Stimulated activated CD8-positive, alpha-beta memory T cell treated with anti-CD3 and anti-CD28 coated beads, Interleukin-15, amount 100 ng/mL, for 4 hours (primary cell): ENCODE data around the gene ACOX1.

Experiments
- DNase-seq, 2 donors: peaks; one replicate each; pipeline ENCODE4 v3.0.0-alpha.2; 2020; ENCODE audit warnings: low read depth in 2 of 2

Gene ACOX1

GRCh38 chr17:75909051-75909811, 69.7 kb downstream of the ACOX1 start:
- no peak for DNase-seq

GRCh38 chr17:75908201-75908600, 70.8 kb downstream of the ACOX1 start:
- DNase-seq: no peak

GRCh38 chr17:75906143-75906884, 72.7 kb downstream of the ACOX1 start:
- DNase-seq: no peak

- peak; percentile 80 to 90 for DNase-seq
These were observed 74.0 kb downstream of the ACOX1 start, which contains the start of gene MRPL38 for GRCh38 chr17:75904749-75905521. Gene MRPL38 (minus strand): TSS chr17:75904884. CDS start chr17:75904875, 9 bp downstream.

- no peak for DNase-seq
These were observed 76.6 kb downstream of the ACOX1 start for GRCh38 chr17:75902406-75902805.

GRCh38 chr17:75901727-75902126, 77.2 kb downstream of the ACOX1 start:
- DNase-seq: no peak

- DNase-seq: no peak
These were observed 78.1 kb downstream of the ACOX1 start for GRCh38 chr17:75900691-75901533.

- no peak for DNase-seq
These were observed 79.0 kb downstream of the ACOX1 start for GRCh38 chr17:75899767-75900468.

- DNase-seq: no peak
These were observed 79.6 kb downstream of the ACOX1 start for GRCh38 chr17:75899353-75899752.

- DNase-seq: no peak
These were observed 80.2 kb downstream of the ACOX1 start for GRCh38 chr17:75898791-75899190.

- DNase-seq: no peak
These were observed 80.9 kb downstream of the ACOX1 start for GRCh38 chr17:75898065-75898464.

- DNase-seq: no peak
These were observed 81.6 kb downstream of the ACOX1 start for GRCh38 chr17:75897160-75898019.

- peak; percentile 65 for DNase-seq
These were observed 82.4 kb downstream of the ACOX1 start, which contains the start of gene TRIM65 for GRCh38 chr17:75896415-75897159. Gene TRIM65 (minus strand): TSS chr17:75896951. CDS start chr17:75896937, 14 bp downstream.

- DNase-seq: no peak
These were observed 83.4 kb downstream of the ACOX1 start for GRCh38 chr17:75895370-75896155.

GRCh38 chr17:75894049-75894733, 84.8 kb downstream of the ACOX1 start:
- no peak for DNase-seq

- no peak for DNase-seq
These were observed 85.5 kb downstream of the ACOX1 start for GRCh38 chr17:75893305-75894048.
